ENCODE results near the gene TMED9. TPM values are rescaled to one million over a fixed set of nuclear protein-coding genes. Genes with fewer than 3 reads are reported as not detected.

The TMED9 gene
- total RNA-seq, 4 donors from 2014 or later = 50.9 to 86.4 (median 72.9) TPM

GRCh38 chr5:177595026-177595585, 3.1 kb downstream of the TMED9 start:
- peaks cover 10% of the 10 kb centered on the region for H3K27me3 ChIP-seq
- peaks cover 0 to 36% (median 6%) of the 10 kb centered on the region in 3 donors for H3K4me1 ChIP-seq
- TF ChIP-seq EP300 (IDR thresholded peaks at IDR 0.05) (no peak), CTCF (IDR thresholded peaks at IDR 0.05) (no peak), POLR2AphosphoS5 (IDR thresholded peaks at IDR 0.05) (no peak), POLR2A (IDR thresholded peaks at IDR 0.05) (no peak)
- peaks cover 0 to 34% of the 10 kb centered on the region in 2 donors for H3K36me3 ChIP-seq
- H3K9me3 ChIP-seq = no peaks in the 10 kb centered on the region
- no peak for ATAC-seq
- no peak overlapping the region for H3K27ac ChIP-seq
- no peak overlapping the region for H3K4me3 ChIP-seq
- no CpG with 5 or more reads among the region's 8 CpGs for WGBS, 2 donors (ENCODE audit: low coverage in 1 of 2)

- WGBS, 2 donors (ENCODE audit: low coverage in 1 of 2) = 92 to 95% methylated on average over 2 of the region's 2 CpGs
- no peaks in the 10 kb centered on the region for H3K9me3 ChIP-seq
- H3K4me1 ChIP-seq = peaks cover 0 to 43% (median 13%) of the 10 kb centered on the region in 3 donors
- TF ChIP-seq CTCF (IDR thresholded peaks at IDR 0.05) (no peak), EP300 (IDR thresholded peaks at IDR 0.05) (no peak), POLR2AphosphoS5 (IDR thresholded peaks at IDR 0.05) (no peak), POLR2A (IDR thresholded peaks at IDR 0.05) (no peak)
- H3K27me3 ChIP-seq = no peaks in the 10 kb centered on the region
- no peak overlapping the region for H3K4me3 ChIP-seq
- peaks cover 0 to 34% of the 10 kb centered on the region in 2 donors for H3K36me3 ChIP-seq
- no peak overlapping the region for H3K27ac ChIP-seq
- no peak for ATAC-seq
These were observed 4.2 kb downstream of the TMED9 start for GRCh38 chr5:177595991-177596774.

GRCh38 chr5:177596775-177597238, 4.8 kb downstream of the TMED9 start:
- WGBS, 2 donors (ENCODE audit: low coverage in 1 of 2) = 92 to 100% methylated on average over 2 of the region's 2 CpGs
- Histone ChIP-seq H3K27me3 (no peaks in the 10 kb centered on the region), H3K4me3 (no peak overlapping the region), H3K9me3 (no peaks in the 10 kb centered on the region), H3K4me1 (peaks cover 0 to 45% (median 14%) of the 10 kb centered on the region in 3 donors), H3K36me3 (peaks cover 0 to 34% of the 10 kb centered on the region in 2 donors), H3K27ac (no peak overlapping the region)
- ATAC-seq = no peak
- TF ChIP-seq POLR2A (IDR thresholded peaks at IDR 0.05) (no peak), POLR2AphosphoS5 (IDR thresholded peaks at IDR 0.05) (no peak), CTCF (IDR thresholded peaks at IDR 0.05) (no peak), EP300 (IDR thresholded peaks at IDR 0.05) (no peak)

GRCh38 chr5:177598477-177598876, 6.5 kb downstream of the TMED9 start:
- H3K4me3 ChIP-seq = no peak overlapping the region
- H3K27ac ChIP-seq = no peak overlapping the region
- TF ChIP-seq CTCF (IDR thresholded peaks at IDR 0.05) (no peak), POLR2AphosphoS5 (IDR thresholded peaks at IDR 0.05) (no peak), EP300 (IDR thresholded peaks at IDR 0.05) (no peak), POLR2A (IDR thresholded peaks at IDR 0.05) (no peak)
- peaks cover 0 to 39% (median 11%) of the 10 kb centered on the region in 3 donors for H3K4me1 ChIP-seq
- H3K9me3 ChIP-seq = no peaks in the 10 kb centered on the region
- peaks cover 0 to 32% of the 10 kb centered on the region in 2 donors for H3K36me3 ChIP-seq
- 41 to 49% methylated on average over 3 to 5 of the region's 5 CpGs for WGBS, 2 donors (ENCODE audit: low coverage in 1 of 2)
- no peaks in the 10 kb centered on the region for H3K27me3 ChIP-seq
- ATAC-seq = no peak
